PC-3 (cell line): ENCODE measurements around the gene C17orf114.

ENCODE experiments used
- ATAC-seq: fragments of 200-7000 bp; cut with Tn5 transposase; 2 replicates; pipeline ENCODE4 v1.9.1; 2020; ENCODE audit warnings: mild to moderate bottlenecking, moderate library complexity
- BruUV-seq: library from RNA; stranded (reverse); fragments of 400-500 nt; replicated peaks from 2 replicates; lab custom pipeline; 2021; lab: Mats Ljungman, UMichigan
- CTCF ChIA-PET: fragments of 300-600 bp; sonication (Branson Sonifier 250); formaldehyde crosslinking; loops from one replicate; lab custom pipeline; 2022; ENCODE audit warnings: antibody characterized with exemption; lab: Charles Lee
- POLR2A ChIA-PET: fragments of 300-600 bp; sonication (Branson Sonifier 250); formaldehyde crosslinking; loops from one replicate; lab custom pipeline; 2022; ENCODE audit warnings: antibody characterized with exemption; ENCODE audit not compliant: unreplicated experiment; lab: Charles Lee
- DNase-seq: peaks from one replicate; pipeline ENCODE4 v3.0.0-alpha.2; 2015
- H2AFZ ChIP-seq: fragments of 300-600 bp; sonication (generic); 2 replicates; pipeline ENCODE4 v1.6.0; 2016; ENCODE audit warnings: antibody characterized with exemption, low read length
- H3F3A ChIP-seq: fragments of 300-600 bp; sonication (generic); one replicate; pipeline ENCODE4 v1.6.0; 2017; ENCODE audit warnings: antibody characterized with exemption, low read length, control low read depth, mild to moderate bottlenecking; ENCODE audit not compliant: unreplicated experiment
- H3K27ac ChIP-seq: fragments of 300-600 bp; sonication (generic); 2 replicates; pipeline ENCODE4 v1.5.1; 2016; ENCODE audit warnings: mild to moderate bottlenecking, low read length
- H3K27me3 ChIP-seq: fragments of 300-600 bp; sonication (generic); 2 replicates; pipeline ENCODE4 v1.6.1; 2016; ENCODE audit warnings: low read length, mixed read lengths
- H3K36me3 ChIP-seq: fragments of 300-600 bp; sonication (generic); 2 replicates; pipeline ENCODE4 v1.6.1; 2016; ENCODE audit warnings: low read depth, mixed run types, low read length, mixed read lengths
- H3K4me1 ChIP-seq: fragments of 300-600 bp; sonication (generic); 2 replicates; pipeline ENCODE4 v1.5.1; 2016; ENCODE audit warnings: low read length; ENCODE audit not compliant: insufficient read depth
- H3K4me2 ChIP-seq: fragments of 300-600 bp; sonication (generic); 2 replicates; pipeline ENCODE4 v1.6.0; 2016; ENCODE audit warnings: low read length
- H3K4me3 ChIP-seq: fragments of 300-600 bp; sonication (generic); 2 replicates; pipeline ENCODE4 v1.5.1; 2016; ENCODE audit warnings: mild to moderate bottlenecking, low read length, mixed read lengths
- H3K79me2 ChIP-seq: fragments of 300-600 bp; sonication (generic); 2 replicates; pipeline ENCODE4 v1.6.1; 2017; ENCODE audit warnings: low read length, mixed read lengths
- H3K9ac ChIP-seq: fragments of 300-600 bp; sonication (generic); 2 replicates; pipeline ENCODE4 v1.6.0; 2016; ENCODE audit warnings: mild to moderate bottlenecking, low read length
- H3K9me2 ChIP-seq: fragments of 300-600 bp; sonication (generic); replicated peaks from 2 replicates; pipeline ENCODE4 v1.6.1; 2016; ENCODE audit warnings: mixed run types, low read length, mixed read lengths
- H3K9me3 ChIP-seq: fragments of 300-600 bp; sonication (generic); 2 replicates; pipeline ENCODE4 v1.6.1; 2016; ENCODE audit warnings: low read length, mixed read lengths
- H4K20me1 ChIP-seq: fragments of 300-600 bp; sonication (generic); 2 replicates; pipeline ENCODE4 v1.6.1; 2016; ENCODE audit warnings: low read length, mixed read lengths
- EZH2 ChIP-seq: fragments of 300-600 bp; sonication (generic); IDR thresholded peaks from one replicate; pipeline ENCODE4 v1.6.1; 2017; ENCODE audit warnings: antibody characterized with exemption, mild to moderate bottlenecking, low read length; ENCODE audit not compliant: unreplicated experiment
- EZH2phosphoT487 ChIP-seq: fragments of 300-600 bp; sonication (generic); IDR thresholded peaks from 2 replicates; pipeline ENCODE4 v1.6.1; 2018; ENCODE audit warnings: mild to moderate bottlenecking, antibody characterized with exemption, low read length, borderline replicate concordance
- intact Hi-C: fragments of 100-400 bp; cut with micrococcal nuclease; formaldehyde crosslinking; loops from 2 replicates; pipeline ENCODE4 v1.9.0; 2023
- TF ChIP-seq, protein P1 (sequence below): fragments of 300-600 bp; sonication (generic); conservative IDR thresholded peaks from 2 replicates; pipeline ENCODE4 v1.5.1; 2017; ENCODE audit warnings: antibody characterized with exemption, low read depth, mild to moderate bottlenecking, low read length

C17orf114 gene

DNA sequence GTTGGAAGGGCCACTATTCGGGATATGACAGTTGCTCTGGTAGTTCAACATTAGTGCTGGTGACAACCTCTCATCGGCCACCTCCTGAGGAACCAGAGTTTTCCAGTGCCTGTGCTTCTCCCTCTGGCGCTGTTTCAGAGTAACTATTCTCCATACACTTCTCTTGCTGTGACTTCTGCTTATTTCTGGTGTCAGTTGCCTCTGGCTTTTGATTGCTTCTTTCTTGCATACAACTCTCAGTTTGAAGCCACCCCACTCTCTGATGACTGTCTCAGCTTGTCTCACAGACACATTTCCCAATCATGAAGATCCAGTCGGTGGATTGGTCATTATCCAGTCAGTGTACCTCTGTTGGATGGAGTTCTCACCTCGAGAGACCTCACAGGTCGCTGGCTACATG, 33.8 kb downstream of the C17orf114 start:
- Histone ChIP-seq H3K9me3 (no peaks in the 10 kb centered on the region), H3K4me3 (no peak overlapping the region), H3F3A (no peaks in the 10 kb centered on the region), H2AFZ (no peak overlapping the region), H3K4me2 (no peak overlapping the region), H3K27ac (no peak overlapping the region), H3K9me2 (no peaks in the 10 kb centered on the region), H3K4me1 (peaks cover 12% of the 10 kb centered on the region), H3K36me3 (no peaks in the 10 kb centered on the region), H4K20me1 (no peaks in the 10 kb centered on the region), H3K27me3 (no peaks in the 10 kb centered on the region), H3K79me2 (no peaks in the 10 kb centered on the region), H3K9ac (no peak overlapping the region)
- ChIA-PET POLR2A (interaction anchor here (0.6 kb wide), 1 partner anchor 65 kb away, joined by 6 read pairs; the partner anchor contains the start of gene MINK1), CTCF (no interaction called here)
- DNase-seq (no peak), ATAC-seq (no peak)
- intact Hi-C loops: no loop called here
- BruUV-seq: no TSS peak
- TF ChIP-seq EZH2: no peak
- TF ChIP-seq EZH2phosphoT487: no peak
- TF ChIP-seq, protein P1, sequence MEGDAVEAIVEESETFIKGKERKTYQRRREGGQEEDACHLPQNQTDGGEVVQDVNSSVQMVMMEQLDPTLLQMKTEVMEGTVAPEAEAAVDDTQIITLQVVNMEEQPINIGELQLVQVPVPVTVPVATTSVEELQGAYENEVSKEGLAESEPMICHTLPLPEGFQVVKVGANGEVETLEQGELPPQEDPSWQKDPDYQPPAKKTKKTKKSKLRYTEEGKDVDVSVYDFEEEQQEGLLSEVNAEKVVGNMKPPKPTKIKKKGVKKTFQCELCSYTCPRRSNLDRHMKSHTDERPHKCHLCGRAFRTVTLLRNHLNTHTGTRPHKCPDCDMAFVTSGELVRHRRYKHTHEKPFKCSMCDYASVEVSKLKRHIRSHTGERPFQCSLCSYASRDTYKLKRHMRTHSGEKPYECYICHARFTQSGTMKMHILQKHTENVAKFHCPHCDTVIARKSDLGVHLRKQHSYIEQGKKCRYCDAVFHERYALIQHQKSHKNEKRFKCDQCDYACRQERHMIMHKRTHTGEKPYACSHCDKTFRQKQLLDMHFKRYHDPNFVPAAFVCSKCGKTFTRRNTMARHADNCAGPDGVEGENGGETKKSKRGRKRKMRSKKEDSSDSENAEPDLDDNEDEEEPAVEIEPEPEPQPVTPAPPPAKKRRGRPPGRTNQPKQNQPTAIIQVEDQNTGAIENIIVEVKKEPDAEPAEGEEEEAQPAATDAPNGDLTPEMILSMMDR: no peak

DNA sequence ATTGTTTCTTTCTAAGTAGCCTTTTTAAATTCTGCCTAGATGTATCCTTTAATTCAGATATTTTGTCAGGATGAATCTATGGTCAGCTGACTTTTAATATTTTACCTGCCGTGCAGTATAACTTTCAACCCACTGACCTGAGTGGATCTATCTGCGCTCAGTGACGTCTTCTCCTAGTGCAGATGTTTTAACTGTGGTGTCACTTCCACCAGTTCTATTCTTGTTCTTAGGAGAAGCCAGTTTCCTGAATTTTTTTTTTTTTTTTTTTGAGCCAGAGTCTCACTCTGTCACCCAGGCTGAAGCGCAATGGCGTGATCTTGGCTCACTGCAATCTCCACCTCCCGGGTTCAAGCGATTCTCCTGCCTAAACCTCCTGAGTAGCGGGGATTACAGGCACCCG, 35.4 kb downstream of the C17orf114 start:
- Histone ChIP-seq H3K79me2 (no peaks in the 10 kb centered on the region), H3K4me3 (no peak overlapping the region), H3K36me3 (no peaks in the 10 kb centered on the region), H3K27ac (no peak overlapping the region), H3K4me1 (peaks cover 9% of the 10 kb centered on the region), H4K20me1 (no peaks in the 10 kb centered on the region), H3K9me3 (no peaks in the 10 kb centered on the region), H3K4me2 (no peak overlapping the region), H3K27me3 (no peaks in the 10 kb centered on the region), H3K9ac (no peak overlapping the region), H2AFZ (no peak overlapping the region), H3K9me2 (no peaks in the 10 kb centered on the region), H3F3A (no peaks in the 10 kb centered on the region)
- intact Hi-C loops: no loop called here
- ATAC-seq (no peak), DNase-seq (no peak)
- no TSS peak for BruUV-seq
- ChIA-PET POLR2A (no interaction called here), CTCF (no interaction called here)
- TF ChIP-seq EZH2phosphoT487 (no peak), EZH2 (no peak)
- TF ChIP-seq, protein P1: no peak

DNA sequence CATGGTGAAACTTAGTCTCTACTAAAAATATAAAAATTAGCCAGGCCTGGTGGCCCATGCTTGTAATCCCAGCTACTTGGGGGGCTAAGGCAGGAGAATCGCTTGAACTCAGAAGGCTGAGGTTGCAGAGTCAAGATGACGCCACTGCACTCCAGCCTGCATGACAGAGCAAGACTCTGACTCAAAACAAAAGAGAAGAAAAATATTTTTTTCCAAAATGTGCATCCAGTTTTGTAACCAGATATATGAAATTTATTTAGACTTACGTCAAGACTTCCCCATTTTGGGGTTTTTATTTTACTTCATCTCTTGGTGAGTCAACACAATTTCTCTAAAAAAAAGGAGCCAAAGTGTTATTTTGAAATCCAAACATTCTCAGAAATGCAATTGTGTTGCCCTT, 35.9 kb downstream of the C17orf114 start:
- POLR2A ChIA-PET: no interaction called here
- no peak for ATAC-seq
- DNase-seq: no peak
- Histone ChIP-seq H3K9me3 (no peaks in the 10 kb centered on the region), H3K27me3 (no peaks in the 10 kb centered on the region), H4K20me1 (no peaks in the 10 kb centered on the region), H3K4me2 (no peak overlapping the region), H2AFZ (no peak overlapping the region), H3F3A (no peaks in the 10 kb centered on the region), H3K4me3 (no peak overlapping the region), H3K27ac (no peak overlapping the region), H3K79me2 (no peaks in the 10 kb centered on the region), H3K9me2 (no peaks in the 10 kb centered on the region), H3K9ac (no peak overlapping the region), H3K4me1 (peaks cover 5% of the 10 kb centered on the region), H3K36me3 (no peaks in the 10 kb centered on the region)
- intact Hi-C loops: no loop called here
- no TSS peak for BruUV-seq
- CTCF ChIA-PET: no interaction called here
- TF ChIP-seq, protein P1: no peak
- no peak for TF ChIP-seq EZH2
- no peak for TF ChIP-seq EZH2phosphoT487
